ENCODE results near the gene ABCA9.

ABCA9 gene

GRCh38 chr17:69065113-69065512 lies 4.4 kb upstream of the ABCA9 start:
- no peaks in the 10 kb centered on the region for H3K79me2 ChIP-seq
- H3K9me3 ChIP-seq (ENCODE audit: control insufficient read depth, low read length), result no peaks in the 10 kb centered on the region
- no peaks in the 10 kb centered on the region for H3K4me1 ChIP-seq
- no peak for TF ChIP-seq CTCF (IDR thresholded peaks at IDR 0.05)
- H3K36me3 ChIP-seq (ENCODE audit: control insufficient read depth, insufficient read depth, low read length), result no peaks in the 10 kb centered on the region
- H3K27ac ChIP-seq, result no peak overlapping the region
- H3K9ac ChIP-seq, result no peak overlapping the region
- no peak overlapping the region for H3K4me2 ChIP-seq (ENCODE audit: low read length)
- no peaks in the 10 kb centered on the region for H3K27me3 ChIP-seq (ENCODE audit: control insufficient read depth, insufficient read depth, low read length)
- no peak overlapping the region for H3K4me3 ChIP-seq (ENCODE audit: low read depth, low read length)
- no peak overlapping the region for H2AFZ ChIP-seq

DNA sequence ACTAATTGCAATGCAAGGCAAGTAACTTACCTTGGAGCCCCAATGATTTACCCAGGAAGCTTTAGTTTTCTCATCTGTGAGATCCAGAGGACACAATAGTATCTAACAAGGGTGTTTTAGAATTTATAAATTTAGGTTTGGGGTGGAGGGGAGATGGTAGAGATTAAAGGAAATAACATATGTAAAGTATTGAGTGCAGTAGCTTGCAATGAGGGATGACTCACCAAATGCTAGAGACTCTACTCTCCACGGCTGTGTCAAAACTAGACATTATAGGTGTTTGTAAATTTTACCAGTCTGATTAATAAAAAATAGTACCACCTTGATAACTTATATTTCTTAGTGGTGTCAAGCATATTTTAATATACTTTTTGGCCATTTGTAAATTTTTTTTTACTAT lies 3.7 kb upstream of the ABCA9 start:
- no peak overlapping the region for H3K9ac ChIP-seq
- H2AFZ ChIP-seq, result no peak overlapping the region
- no peak for TF ChIP-seq CTCF (IDR thresholded peaks at IDR 0.05)
- no peak overlapping the region for H3K27ac ChIP-seq
- H3K4me1 ChIP-seq, result no peaks in the 10 kb centered on the region
- H3K36me3 ChIP-seq (ENCODE audit: control insufficient read depth, insufficient read depth, low read length), result no peaks in the 10 kb centered on the region
- H3K4me2 ChIP-seq (ENCODE audit: low read length), result no peak overlapping the region
- no peaks in the 10 kb centered on the region for H3K79me2 ChIP-seq
- H3K27me3 ChIP-seq (ENCODE audit: control insufficient read depth, insufficient read depth, low read length), result no peaks in the 10 kb centered on the region
- no peak overlapping the region for H3K4me3 ChIP-seq (ENCODE audit: low read depth, low read length)
- no peaks in the 10 kb centered on the region for H3K9me3 ChIP-seq (ENCODE audit: control insufficient read depth, low read length)

DNA sequence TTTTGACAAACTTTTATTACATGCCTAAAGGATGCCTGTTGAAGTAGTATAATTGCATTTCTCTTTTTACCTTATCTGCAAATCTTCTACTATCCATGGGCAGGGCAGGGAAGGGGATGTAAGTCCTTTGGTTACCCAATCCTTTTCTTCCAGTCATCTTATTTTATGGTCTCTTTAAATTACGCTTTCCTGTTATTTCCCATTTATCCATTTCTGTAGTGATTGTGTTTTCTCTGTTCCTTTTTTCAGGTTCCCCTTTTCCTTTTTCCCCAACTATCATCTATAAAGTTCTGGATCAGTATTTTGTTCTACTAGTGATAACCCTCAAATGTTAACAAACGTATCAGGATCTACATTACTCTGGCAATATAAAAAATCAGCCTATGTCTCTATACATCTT lies 3.3 kb upstream of the ABCA9 start:
- Histone ChIP-seq H3K36me3 (ENCODE audit: control insufficient read depth, insufficient read depth, low read length) (no peaks in the 10 kb centered on the region), H3K4me3 (ENCODE audit: low read depth, low read length) (no peak overlapping the region), H3K4me1 (no peaks in the 10 kb centered on the region), H3K4me2 (ENCODE audit: low read length) (no peak overlapping the region), H2AFZ (no peak overlapping the region), H3K79me2 (no peaks in the 10 kb centered on the region), H3K27me3 (ENCODE audit: control insufficient read depth, insufficient read depth, low read length) (no peaks in the 10 kb centered on the region), H3K27ac (no peak overlapping the region), H3K9me3 (ENCODE audit: control insufficient read depth, low read length) (no peaks in the 10 kb centered on the region), H3K9ac (no peak overlapping the region)
- TF ChIP-seq CTCF (IDR thresholded peaks at IDR 0.05), result no peak

DNA sequence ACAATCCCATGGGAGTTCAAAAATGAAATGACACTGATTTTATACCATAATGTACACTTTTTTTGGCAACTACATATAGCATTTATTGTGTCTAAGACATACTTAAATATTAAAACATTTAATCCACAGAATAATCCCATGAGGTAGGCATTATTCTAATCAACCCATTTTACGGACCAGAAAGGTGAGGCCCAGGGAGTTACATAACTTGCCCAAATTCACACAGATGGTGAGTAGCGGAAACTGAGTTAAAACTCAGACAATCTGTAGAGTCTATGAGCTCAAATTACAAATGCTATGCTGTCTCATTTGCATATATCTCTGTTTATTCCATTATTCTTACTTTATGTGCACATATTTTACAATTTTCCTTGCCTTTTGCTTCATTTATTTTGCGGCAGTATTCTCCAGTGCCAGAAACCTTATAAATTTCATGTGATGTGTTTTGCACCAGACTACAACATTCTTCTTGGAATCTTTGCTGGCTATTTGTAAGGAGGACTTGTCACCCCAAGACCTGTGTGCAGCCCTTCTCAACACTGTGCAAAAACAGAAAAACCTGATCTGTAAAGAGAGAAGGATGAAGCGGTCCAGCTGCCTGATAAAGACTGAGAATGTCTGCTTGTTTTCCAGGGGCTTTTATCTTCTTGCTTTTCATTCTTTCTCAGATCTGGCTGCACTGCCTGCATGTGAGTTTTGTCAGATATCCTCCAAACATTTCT lies 2.3 kb upstream of the ABCA9 start:
- Histone ChIP-seq H3K9ac (no peak overlapping the region), H2AFZ (no peak overlapping the region), H3K27me3 (ENCODE audit: control insufficient read depth, insufficient read depth, low read length) (no peaks in the 10 kb centered on the region), H3K27ac (no peak overlapping the region), H3K9me3 (ENCODE audit: control insufficient read depth, low read length) (no peaks in the 10 kb centered on the region), H3K79me2 (no peaks in the 10 kb centered on the region), H3K4me3 (ENCODE audit: low read depth, low read length) (no peak overlapping the region), H3K4me2 (ENCODE audit: low read length) (no peak overlapping the region), H3K4me1 (no peaks in the 10 kb centered on the region), H3K36me3 (ENCODE audit: control insufficient read depth, insufficient read depth, low read length) (no peaks in the 10 kb centered on the region)
- no peak for TF ChIP-seq CTCF (IDR thresholded peaks at IDR 0.05)

Measured in parathyroid adenoma (tissue), 2 donors.